GM12801 (cell line): ENCODE data around the gene DNAJC15.

Experiments
- CTCF ChIP-seq: IDR thresholded peaks from one replicate; pipeline ENCODE4 v1.5.1; 2011; ENCODE audit warnings: control low read depth; ENCODE audit not compliant: insufficient read length; ENCODE audit errors: extremely low read depth

Gene DNAJC15

GRCh38 chr13:43154156-43154651 lies 130.8 kb downstream of the DNAJC15 start:
- no peak for TF ChIP-seq CTCF

- no peak for TF ChIP-seq CTCF
These were observed 131.5 kb downstream of the DNAJC15 start for GRCh38 chr13:43154839-43155238.

- no peak for TF ChIP-seq CTCF
These were observed 133.5 kb downstream of the DNAJC15 start for GRCh38 chr13:43156916-43157315.

GRCh38 chr13:43157796-43158195 lies 134.4 kb downstream of the DNAJC15 start:
- no peak for TF ChIP-seq CTCF

GRCh38 chr13:43158516-43158915 lies 135.1 kb downstream of the DNAJC15 start:
- no peak for TF ChIP-seq CTCF

GRCh38 chr13:43159026-43159461 lies 135.7 kb downstream of the DNAJC15 start:
- no peak for TF ChIP-seq CTCF
